Mucosa of gallbladder (tissue), 1 donor: ENCODE measurements around the gene PLCB4. TPM values are rescaled to one million over a fixed set of nuclear protein-coding genes. Genes with fewer than 3 reads are reported as not detected.

Experiments
- DNase-seq: peaks from one replicate; pipeline ENCODE4 v3.0.0-alpha.2; 2020; ENCODE audit warnings: low spot score
- total RNA-seq: library from RNA; stranded (reverse); gene quantifications from one replicate; pipeline ENCODE4 v1.2.1, GENCODE V29; 2021
- donor health status: DM: no; HTN: no; CAD: no.

PLCB4 gene
- total RNA-seq, 1 donor from 2014 or later, result 27.2 TPM

- no peak for DNase-seq
These were observed 376.0 kb downstream of the PLCB4 start for GRCh38 chr20:9444921-9445320.

DNA sequence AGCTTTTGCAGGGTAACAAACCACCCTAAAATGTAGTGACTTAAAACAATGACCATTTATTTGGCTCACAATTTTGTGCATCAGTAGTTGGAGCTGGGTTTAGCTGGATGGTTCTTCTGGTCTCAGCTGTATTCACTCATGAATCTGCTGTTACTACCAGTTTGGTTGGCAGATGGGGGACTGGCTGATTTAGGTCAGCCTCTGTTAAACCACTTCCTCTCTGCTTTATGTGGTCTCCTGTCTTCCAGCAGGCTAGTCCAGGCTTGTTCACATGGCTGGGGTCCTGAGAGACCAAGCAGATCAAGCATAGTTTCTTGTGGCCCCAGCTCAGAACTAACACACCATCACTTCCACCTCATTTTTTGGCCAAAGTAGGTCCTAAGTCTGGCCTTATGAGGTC, 378.3 kb downstream of the PLCB4 start:
- DNase-seq, result no peak

DNA sequence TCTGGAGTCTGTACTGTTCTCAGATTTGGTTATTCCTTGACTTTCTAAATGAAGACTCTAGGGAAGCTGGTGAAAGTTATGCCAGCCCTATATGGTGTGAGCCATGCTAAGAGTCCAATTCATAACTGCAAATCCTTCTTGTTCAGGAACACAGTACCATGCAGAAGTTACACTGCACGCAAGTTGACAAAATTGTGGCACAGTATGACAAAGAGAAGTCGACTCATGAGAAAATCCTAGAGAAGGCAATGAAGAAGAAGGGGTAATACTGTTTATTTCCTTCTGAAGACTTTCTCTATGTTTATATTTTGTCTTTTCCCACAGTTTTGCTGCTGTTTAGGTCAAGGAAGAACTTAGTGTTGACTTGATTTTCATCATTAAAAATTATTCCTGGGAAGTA, 384.3 kb downstream of the PLCB4 start:
- DNase-seq, result no peak

GRCh38 chr20:9454791-9455190, 385.9 kb downstream of the PLCB4 start:
- DNase-seq, result no peak

DNA sequence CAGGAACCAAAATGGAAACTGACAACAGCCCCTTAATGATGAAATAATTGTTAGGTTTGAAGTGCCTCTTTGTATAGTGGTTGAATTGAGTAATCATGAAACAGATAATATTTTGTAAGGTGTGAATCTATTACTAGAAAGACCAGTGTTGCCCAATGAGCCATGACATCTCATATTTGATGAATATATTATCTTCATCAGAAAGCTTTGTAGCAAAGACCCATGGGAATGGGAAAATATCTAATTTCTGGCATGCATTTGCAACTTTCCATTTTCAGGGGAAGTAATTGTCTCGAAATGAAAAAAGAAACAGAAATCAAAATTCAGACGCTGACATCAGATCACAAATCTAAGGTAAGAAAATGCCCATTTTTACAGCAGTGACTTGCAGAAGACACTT, 388.2 kb downstream of the PLCB4 start:
- no peak for DNase-seq

DNA sequence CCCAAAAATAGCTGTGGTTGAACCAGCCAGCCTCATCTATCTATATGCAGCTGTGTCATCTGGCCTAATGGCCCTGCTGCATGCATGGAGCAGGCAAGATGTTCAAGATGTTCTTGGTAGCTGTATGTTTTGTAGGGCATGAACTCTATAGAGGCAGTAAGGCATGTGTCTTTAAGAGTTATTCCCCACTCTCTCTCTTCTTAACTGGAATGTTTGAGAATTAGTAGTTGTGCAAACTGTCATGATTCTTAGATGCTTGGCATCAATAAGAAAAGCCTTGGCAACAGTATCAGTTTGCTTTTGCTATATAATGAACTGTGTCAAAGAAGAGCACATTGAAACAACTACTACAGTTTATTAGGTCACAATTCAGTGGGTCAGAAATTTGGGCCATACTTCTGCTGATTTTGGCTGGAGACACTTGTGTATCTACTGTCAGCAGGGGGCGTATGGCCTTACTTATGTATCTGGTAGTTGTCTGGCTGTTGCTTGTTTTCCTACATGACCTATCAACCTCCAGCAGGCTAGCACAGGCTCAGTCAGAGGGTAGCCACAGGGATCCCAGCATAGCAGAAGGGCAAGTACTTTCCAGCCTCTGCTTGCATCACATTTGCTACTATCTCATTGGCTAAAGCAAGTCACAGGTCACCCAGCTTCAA, 389.4 kb downstream of the PLCB4 start:
- DNase-seq, result no peak

DNA sequence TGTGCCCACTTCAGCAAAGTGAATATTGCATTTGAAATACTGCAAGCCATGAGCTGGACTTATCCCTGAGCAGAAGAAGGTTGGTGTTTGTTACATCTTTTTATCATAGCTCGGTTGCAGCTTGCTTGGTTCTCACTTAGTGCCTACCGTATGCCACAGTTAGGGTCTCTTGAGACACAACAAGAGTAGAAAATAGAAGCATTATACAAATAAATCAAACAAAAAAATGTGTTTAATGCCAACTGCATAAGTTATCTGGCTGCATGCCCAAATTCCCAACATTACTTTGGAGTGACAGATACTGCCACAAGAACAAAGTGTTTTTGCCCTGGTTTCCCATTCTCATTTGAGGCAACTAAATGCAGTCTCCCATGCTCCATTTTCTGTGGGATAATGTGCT, 391.6 kb downstream of the PLCB4 start:
- DNase-seq, result no peak

DNA sequence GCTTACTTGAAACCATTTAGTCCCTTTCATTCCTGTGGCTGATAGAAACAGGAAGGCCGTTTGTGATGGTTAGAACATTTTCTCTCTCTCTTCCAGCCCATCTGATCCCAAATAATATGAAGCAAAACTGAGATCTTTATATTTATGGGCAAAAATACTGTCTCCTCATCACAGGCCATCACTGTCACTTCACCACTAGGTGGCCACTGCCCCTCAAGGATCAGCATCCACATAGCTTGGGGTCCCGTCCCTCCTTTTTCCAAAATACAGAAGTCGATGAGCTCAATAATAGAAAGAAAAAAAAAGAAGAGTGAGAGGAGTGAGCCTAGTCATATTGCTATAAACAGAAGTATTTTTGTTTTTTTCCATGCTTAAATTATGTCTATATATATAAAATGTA, 399.1 kb downstream of the PLCB4 start:
- DNase-seq, result no peak

GRCh38 chr20:9474835-9475415, 406.0 kb downstream of the PLCB4 start:
- no peak for DNase-seq

- DNase-seq, result no peak
These were observed 406.6 kb downstream of the PLCB4 start for GRCh38 chr20:9475456-9475855.

- DNase-seq, result no peak
These were observed 407.3 kb downstream of the PLCB4 start for GRCh38 chr20:9476174-9476573.

DNA sequence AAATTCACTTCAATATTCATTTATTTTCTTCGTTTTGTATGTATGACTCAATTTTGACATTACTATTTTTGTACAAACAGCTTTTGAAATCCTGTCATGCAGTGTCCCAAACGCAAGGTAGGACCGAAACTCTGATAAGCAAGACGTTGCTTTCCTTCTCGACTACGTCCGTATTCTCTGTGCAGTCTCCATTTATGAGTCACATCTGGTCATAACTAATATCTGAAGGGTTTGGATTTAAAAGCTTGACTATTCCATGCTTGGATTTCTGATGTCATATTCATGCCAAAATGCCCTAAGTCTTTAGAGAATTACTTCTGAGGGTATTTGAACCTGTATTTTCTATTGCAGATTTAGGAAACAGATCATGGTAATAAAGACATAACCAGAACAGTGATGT, 407.8 kb downstream of the PLCB4 start:
- no peak for DNase-seq

DNA sequence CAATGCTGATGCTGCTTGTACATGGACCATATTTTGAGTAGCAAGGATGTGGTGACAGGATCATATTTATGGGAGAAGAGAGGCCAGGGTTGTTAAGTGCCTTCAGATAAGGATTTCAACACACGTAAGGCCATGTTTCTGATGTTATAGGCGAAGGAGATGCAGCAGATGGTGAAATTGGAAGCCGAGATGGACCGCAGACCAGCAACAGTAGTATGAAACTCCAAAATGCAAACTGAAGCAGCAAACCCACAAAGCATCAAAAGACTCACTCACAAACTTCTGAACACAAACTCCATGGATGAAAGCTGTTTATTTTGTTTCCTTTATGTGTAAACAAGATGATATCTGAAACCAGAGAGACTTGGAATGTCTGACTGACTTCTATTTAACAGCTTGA, 409.9 kb downstream of the PLCB4 start:
- no peak for DNase-seq

DNA sequence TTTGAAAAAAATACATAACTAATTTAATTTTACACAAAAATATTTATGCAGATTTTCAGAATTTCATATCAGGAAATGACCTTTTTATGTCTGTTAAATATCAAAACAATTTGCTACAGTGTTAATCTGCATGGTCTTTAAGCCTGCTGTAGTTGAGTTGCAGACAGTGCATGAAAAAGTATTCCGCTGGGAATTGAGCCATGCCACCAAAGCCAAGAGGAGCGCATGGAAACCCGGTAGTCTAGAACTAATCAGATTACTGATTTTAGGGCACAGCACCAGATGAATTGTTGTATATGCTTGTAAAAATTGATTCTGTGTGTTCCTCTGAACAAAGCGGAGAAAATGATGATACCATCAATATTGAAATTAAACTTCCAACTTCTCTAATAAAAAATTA, 411.2 kb downstream of the PLCB4 start:
- no peak for DNase-seq

DNA sequence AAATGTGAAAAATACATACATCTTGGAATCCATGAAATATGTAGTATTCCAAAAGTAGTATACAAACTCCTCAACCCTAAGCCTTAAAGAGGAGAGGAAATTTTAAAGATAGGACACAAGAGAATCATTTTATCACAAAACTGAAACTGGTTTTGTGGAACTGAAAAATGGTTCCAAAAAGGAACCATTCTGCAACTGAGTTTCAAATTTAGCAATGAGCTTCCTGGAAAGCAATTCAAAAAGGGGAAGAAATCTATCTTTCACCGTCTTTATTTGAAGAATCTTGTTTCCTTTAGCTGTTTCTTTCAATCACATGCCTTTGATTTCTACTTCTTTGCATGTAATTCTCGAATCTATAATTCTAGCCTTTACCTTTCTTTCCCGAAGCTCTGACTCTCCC, 413.3 kb downstream of the PLCB4 start:
- no peak for DNase-seq

DNA sequence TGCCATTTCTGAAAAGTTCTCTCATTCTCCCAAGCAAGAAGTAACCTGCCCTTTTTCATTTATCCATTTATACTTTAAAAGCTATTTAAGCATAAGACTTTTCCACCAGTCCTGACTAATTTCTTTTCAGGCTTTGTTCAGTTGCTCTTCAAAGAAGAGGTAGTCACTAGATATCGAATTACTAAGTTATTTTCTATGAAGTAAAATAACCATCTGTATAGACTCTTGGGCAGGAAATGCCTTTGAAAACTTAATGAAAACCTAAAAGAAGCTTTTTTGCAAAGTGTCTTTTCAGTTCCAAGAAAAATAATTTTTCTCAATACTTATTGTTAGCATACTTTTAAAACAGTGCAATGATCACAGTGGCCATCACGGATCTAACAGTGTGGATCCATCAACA, 414.2 kb downstream of the PLCB4 start:
- no peak for DNase-seq

DNA sequence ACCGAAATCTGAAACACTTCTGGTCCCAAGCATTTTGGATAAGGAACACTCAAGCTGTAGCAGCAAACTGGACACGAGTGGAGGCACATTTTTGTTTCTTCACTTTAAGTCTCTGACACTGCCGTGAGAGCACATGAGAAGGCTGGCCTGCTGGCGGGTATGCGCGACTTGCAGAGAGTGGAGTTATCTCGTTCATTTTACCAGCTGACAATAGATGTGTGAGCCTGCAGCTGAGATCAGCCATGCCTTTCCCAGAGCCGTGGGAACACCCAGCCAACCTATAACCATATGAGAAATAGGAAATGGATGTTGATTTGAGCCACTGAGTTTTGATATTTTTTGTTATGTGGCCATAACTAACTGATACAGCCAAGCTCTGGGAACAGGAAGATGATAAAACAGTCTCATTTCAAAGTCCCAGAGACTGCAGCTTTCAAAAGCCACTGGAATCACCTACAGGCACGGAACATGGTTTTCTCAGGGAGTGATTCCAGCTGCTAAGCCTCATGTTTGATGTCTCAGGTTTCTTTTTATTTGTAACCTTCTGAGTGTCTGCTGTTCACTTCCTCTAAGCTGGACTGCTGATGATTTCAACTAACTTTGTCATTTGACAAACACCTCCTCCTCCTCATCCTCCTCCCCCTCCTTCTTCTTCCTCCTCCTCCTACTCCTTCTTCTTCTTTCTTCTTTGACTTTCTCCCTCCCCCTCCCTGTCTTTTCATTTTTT, 416.9 kb downstream of the PLCB4 start:
- DNase-seq, result no peak

DNA sequence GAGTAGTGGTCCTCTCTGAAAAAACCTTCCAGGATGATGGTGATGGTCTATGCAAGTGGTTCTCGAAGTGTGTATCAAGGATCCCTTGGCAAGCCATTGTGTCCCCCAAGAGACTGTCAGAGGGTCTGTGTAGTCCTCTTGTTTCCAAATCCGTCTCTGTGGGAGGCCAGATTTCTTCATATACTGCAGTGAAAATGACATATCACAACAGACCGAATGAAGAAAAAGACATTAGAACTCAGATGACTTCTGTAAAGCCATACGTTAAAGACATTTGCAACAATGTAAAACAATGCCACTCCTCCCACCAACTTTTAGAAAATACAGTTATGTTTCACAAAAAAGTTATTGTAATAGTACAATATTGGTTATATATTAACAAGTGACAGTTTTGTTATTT, 418.3 kb downstream of the PLCB4 start:
- DNase-seq, result no peak

GRCh38 chr20:9488063-9488462, 419.2 kb downstream of the PLCB4 start:
- DNase-seq, result no peak

GRCh38 chr20:9490161-9490560, 421.3 kb downstream of the PLCB4 start:
- no peak for DNase-seq

DNA sequence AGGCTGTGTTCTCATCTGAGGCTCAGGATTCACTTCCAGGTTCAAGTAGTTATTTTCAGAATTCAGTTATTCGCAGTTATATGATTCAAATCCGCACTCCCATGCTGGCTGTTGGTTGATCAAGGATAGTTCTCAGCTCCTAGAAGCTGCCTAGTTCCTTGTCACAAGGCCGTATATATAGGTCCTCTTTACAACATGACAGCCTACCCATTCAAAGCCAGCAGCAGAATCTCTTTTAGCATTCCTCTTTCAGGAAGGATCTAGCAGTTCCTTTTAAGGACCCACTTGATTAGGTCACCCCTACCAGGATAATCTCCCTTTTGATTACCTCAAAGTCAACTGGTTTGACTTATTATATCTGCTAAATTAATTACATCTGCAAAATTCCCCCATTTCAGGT, 421.7 kb downstream of the PLCB4 start:
- DNase-seq, result no peak

DNA sequence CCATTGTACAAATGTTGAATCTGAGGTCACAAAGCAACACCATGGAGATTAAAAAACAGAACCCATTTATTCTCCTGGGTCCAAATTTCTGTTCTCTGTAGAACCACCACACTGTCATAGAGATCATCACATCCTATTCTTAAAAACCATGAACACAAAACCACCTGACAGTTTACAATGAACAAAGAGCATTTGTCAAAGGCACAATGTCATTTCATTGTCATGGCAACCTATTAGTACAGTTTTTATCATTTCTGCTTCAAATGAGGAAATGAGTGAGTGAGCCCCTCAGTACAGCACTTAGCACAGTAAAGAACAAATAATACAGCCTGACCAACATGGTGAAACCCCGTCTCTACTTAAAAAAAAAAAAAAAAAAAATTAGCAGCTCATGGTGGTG, 422.4 kb downstream of the PLCB4 start:
- DNase-seq, result no peak

DNA sequence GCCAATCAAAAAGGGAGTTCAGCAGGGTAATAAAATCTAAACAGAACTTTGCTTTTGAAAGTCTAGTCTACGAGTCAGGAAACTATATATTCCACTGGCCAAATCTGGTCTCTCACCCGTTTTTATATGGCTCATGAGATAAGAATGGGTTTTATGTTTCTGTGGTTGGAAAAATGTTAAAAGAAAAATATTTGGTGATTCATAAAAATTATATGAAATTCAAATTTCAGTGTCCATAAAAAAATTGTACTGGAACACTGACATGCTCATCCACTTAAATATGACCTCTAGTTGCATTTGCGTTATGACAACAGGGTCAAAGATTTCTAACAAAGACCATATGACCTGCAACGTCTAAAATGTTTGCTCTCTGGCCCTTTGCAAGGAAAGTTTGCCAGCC, 423.2 kb downstream of the PLCB4 start:
- DNase-seq, result no peak
